ENCODE measurements around the gene SERPINB1.

SERPINB1 gene

DNA sequence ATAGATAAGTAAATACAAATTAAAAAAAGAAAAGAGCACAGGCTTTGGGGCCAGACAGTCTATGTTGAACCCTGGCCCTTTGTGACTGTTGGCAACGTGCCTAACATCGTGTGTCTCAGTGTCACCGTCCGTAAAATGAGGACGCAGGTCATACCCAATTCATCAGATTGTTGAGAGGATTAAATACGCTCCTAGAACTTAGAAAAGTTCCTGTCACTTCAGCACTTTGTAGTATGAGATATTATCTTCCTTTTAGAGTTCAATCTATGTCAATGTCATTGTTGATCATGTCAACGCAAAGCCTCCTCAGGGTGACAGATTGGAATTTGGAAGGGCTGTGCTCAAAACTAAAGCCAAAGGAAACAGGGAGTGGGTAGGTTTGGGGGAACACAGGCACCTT lies 21.7 kb downstream of the SERPINB1 start:
- Histone ChIP-seq H3K36me3 (replicated peaks) (no peaks in the 10 kb centered on the region), H3K4me3 (ENCODE audit: low read depth, low read length) (no peak overlapping the region), H3K27ac (no peak overlapping the region), H3K27me3 (replicated peaks) (no peaks in the 10 kb centered on the region)
- TF ChIP-seq, protein P1, sequence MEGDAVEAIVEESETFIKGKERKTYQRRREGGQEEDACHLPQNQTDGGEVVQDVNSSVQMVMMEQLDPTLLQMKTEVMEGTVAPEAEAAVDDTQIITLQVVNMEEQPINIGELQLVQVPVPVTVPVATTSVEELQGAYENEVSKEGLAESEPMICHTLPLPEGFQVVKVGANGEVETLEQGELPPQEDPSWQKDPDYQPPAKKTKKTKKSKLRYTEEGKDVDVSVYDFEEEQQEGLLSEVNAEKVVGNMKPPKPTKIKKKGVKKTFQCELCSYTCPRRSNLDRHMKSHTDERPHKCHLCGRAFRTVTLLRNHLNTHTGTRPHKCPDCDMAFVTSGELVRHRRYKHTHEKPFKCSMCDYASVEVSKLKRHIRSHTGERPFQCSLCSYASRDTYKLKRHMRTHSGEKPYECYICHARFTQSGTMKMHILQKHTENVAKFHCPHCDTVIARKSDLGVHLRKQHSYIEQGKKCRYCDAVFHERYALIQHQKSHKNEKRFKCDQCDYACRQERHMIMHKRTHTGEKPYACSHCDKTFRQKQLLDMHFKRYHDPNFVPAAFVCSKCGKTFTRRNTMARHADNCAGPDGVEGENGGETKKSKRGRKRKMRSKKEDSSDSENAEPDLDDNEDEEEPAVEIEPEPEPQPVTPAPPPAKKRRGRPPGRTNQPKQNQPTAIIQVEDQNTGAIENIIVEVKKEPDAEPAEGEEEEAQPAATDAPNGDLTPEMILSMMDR (IDR thresholded peaks at IDR 0.05; ENCODE audit: low read depth, low read length, missing control alignments), result no peak
- DNase-seq, result no peak
- in situ Hi-C loops (cut with HindIII; ENCODE audit: low pct_ligation_motif_present, low sequenced_read_pairs), result no loop called here

DNA sequence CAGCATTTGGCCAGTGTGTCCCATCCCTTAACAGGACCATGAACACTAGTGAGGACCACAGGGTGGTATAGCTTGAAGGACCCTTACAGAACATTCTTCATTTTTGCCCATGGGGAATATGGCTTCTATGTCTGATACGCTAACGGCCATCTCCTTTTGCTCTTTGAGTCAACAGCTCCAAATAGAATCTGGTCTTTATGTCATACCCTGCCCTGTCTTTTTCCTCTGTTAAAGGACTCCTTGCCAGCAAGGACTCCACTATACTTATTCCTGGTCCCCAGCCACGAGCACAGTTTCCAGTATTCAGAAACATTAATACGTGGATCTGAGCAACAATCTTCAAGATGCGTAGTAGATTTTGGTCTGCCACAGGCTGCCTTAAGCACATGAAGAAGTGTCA lies 22.5 kb downstream of the SERPINB1 start:
- H3K27ac ChIP-seq, result peak overlapping the region; percentile 81
- TF ChIP-seq, protein P1 (IDR thresholded peaks at IDR 0.05; ENCODE audit: low read depth, low read length, missing control alignments), result no peak
- H3K36me3 ChIP-seq (replicated peaks), result no peaks in the 10 kb centered on the region
- H3K27me3 ChIP-seq (replicated peaks), result no peaks in the 10 kb centered on the region
- in situ Hi-C loops (cut with HindIII; ENCODE audit: low pct_ligation_motif_present, low sequenced_read_pairs), result no loop called here
- DNase-seq, result no peak
- H3K4me3 ChIP-seq (ENCODE audit: low read depth, low read length), result no peak overlapping the region

GRCh38 chr6:2818593-2818992 lies 23.1 kb downstream of the SERPINB1 start:
- Histone ChIP-seq H3K4me3 (ENCODE audit: low read depth, low read length) (no peak overlapping the region), H3K36me3 (replicated peaks) (no peaks in the 10 kb centered on the region), H3K27me3 (replicated peaks) (no peaks in the 10 kb centered on the region), H3K27ac (peak overlapping the region; percentile 81)
- DNase-seq, result peak; percentile 88
- in situ Hi-C loops (cut with HindIII; ENCODE audit: low pct_ligation_motif_present, low sequenced_read_pairs), result no loop called here
- TF ChIP-seq, protein P1 (IDR thresholded peaks at IDR 0.05; ENCODE audit: low read depth, low read length, missing control alignments), result no peak

- in situ Hi-C loops (cut with HindIII; ENCODE audit: low pct_ligation_motif_present, low sequenced_read_pairs), result no loop called here
- Histone ChIP-seq H3K27me3 (replicated peaks) (no peaks in the 10 kb centered on the region), H3K36me3 (replicated peaks) (no peaks in the 10 kb centered on the region), H3K27ac (peak overlapping the region; percentile 81), H3K4me3 (ENCODE audit: low read depth, low read length) (no peak overlapping the region)
- TF ChIP-seq, protein P1 (IDR thresholded peaks at IDR 0.05; ENCODE audit: low read depth, low read length, missing control alignments), result no peak
- DNase-seq, result peak; percentile 36
Observed at GRCh38 chr6:2817903-2818443, 23.7 kb downstream of the SERPINB1 start.

DNA sequence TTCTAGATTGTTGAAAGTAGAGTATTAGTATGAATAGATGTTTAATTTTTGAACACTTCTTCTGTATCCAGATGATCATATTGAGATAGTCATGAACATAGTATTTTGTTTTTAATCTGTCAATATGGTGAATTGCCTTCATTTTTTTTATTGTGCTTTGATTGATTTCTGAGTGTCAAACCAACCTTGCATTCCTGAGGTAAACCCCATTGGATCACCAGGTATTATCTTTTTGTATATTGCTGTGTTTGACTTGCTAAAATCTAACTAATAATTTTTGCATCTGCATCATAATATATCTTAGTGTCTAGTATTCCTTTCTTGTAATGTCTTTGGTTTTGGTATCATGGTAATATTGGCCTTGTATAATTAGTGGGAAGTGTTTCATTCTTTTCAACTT lies 25.5 kb downstream of the SERPINB1 start:
- no peaks in the 10 kb centered on the region for H3K36me3 ChIP-seq (replicated peaks)
- H3K27me3 ChIP-seq (replicated peaks), result no peaks in the 10 kb centered on the region
- H3K4me3 ChIP-seq (ENCODE audit: low read depth, low read length), result no peak overlapping the region
- in situ Hi-C loops (cut with HindIII; ENCODE audit: low pct_ligation_motif_present, low sequenced_read_pairs), result no loop called here
- no peak overlapping the region for H3K27ac ChIP-seq
- DNase-seq, result no peak
- TF ChIP-seq, protein P1 (IDR thresholded peaks at IDR 0.05; ENCODE audit: low read depth, low read length, missing control alignments), result no peak

DNA sequence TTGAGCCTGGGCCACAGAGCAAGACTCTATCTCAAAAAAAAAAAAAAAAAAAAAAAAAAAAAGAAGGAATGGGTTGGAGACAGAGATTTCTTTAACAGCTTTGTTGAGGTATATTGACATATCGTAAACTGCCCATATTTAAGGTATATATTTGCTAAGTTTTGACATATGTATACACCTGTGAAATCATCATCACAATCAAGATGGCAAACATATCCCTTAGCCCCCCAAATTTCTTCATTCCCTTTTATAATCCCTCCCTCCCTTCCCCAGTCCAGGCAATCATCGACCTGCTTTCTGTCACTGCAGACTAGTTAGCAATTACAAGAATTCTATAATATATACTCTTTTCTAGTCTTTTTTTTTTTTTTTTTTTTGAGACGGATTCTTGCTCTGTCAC lies 29.0 kb downstream of the SERPINB1 start:
- H3K27me3 ChIP-seq (replicated peaks), result no peaks in the 10 kb centered on the region
- TF ChIP-seq, protein P1 (IDR thresholded peaks at IDR 0.05; ENCODE audit: low read depth, low read length, missing control alignments), result no peak
- H3K36me3 ChIP-seq (replicated peaks), result no peaks in the 10 kb centered on the region
- no peak overlapping the region for H3K4me3 ChIP-seq (ENCODE audit: low read depth, low read length)
- in situ Hi-C loops (cut with HindIII; ENCODE audit: low pct_ligation_motif_present, low sequenced_read_pairs), result no loop called here
- H3K27ac ChIP-seq, result no peak overlapping the region
- no peak for DNase-seq
